NCI-H524 treated with DMSO at 0.1 percent for 48 hours (cell line): ENCODE results near the gene KAT6B.

Source experiments
- DNase-seq: peaks from one replicate; lab custom pipeline; 2025; lab: John Stamatoyannopoulos, UW

The KAT6B gene

GRCh38 chr10:74987339-74988053, 161.1 kb downstream of the KAT6B start:
- no peak for DNase-seq

GRCh38 chr10:74988054-74988775, 161.8 kb downstream of the KAT6B start:
- no peak for DNase-seq

GRCh38 chr10:74988832-74989561, 162.6 kb downstream of the KAT6B start:
- DNase-seq: no peak

DNA sequence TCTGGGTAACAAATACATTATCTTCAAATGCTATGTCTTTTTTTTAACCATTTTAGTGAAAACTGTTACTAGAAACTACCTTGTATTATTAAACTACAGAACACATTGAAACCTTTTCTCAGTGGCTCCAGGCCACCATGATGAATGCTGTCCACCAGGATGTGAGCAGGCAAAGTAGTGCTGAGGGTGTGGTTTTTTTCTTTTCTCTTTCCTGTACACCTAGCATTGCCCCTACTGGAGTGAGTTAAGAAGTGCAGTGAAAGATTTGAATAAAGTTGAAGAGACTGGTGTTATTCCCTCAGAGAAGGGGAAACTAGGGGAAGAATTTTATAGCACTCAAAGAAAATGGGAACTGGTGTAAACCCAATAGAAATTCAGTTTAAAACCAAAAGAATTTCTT, 165.0 kb downstream of the KAT6B start:
- no peak for DNase-seq

DNA sequence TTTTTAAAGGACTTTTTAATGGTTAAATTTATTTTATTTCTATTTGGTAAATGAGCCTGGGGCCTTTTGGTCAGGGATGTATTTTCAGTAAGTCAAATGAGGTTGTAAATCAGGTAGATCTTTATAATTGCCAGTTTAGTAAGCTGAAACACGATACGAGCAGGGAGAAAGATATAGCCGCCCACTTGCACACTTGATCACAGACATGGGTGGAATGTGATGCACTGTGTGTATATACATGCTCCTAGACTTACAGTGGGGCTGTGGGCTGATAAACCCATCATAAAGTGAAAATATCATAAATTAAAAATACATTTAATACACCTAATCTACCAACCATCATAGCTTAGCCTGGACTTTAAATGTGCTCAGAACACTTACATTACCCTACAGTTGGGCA, 165.7 kb downstream of the KAT6B start:
- no peak for DNase-seq

DNA sequence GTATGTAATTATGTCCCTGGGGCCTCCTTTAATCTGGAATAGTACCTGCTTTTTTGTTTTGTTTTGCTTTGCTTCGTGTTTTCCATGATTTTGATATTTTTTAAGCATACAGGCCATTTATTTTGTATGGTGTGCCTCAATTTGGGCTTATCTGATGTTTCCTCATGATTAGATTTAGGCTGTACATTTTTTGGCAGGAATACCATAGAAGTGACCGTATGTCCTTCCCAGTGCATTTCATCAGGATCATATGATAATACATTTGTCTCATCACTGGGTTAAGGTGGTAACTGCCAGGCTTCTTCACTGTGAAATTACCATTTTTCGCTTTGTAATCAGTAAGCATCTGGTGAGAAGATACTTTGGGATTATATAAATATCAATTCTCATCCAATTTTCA, 167.2 kb downstream of the KAT6B start:
- no peak for DNase-seq

DNA sequence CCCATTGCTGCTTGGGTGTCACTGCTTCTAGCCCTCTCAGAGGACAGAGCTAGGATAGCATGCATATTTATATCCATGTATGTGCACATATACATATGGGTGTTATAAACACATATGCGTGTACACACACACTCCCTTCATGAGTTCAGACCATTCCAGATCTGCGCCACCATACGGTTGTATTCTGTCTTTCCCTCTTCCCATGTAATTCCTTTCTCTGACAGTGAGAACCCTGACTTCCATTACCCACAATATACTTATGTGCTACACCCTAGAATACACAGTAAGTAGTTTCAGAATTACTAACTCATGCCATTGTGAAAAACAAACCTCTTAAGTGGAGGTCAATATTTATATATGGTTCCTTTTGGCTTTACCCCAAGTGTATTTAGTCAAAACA, 168.5 kb downstream of the KAT6B start:
- DNase-seq: no peak

- DNase-seq: no peak
Measured at GRCh38 chr10:74995806-74996205, 169.4 kb downstream of the KAT6B start.

DNA sequence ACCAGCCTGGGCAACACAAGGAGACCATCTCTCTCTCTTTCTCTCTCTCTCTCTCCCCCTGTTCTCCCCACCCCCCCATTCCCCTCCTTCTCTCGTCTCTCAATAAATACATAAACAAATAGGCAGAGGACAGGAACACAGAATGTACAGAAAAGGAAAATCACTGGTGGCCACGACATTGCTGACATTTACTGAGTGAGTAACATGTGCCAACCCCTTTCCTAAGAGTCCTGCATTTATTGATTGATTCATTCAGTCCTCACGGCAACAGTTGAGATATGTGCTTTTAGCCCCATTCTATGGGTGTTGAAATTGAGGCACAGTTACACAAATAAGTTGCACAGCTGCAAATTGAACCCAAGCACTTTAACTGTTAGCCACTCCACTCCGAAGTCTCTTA, 170.8 kb downstream of the KAT6B start:
- no peak for DNase-seq

DNA sequence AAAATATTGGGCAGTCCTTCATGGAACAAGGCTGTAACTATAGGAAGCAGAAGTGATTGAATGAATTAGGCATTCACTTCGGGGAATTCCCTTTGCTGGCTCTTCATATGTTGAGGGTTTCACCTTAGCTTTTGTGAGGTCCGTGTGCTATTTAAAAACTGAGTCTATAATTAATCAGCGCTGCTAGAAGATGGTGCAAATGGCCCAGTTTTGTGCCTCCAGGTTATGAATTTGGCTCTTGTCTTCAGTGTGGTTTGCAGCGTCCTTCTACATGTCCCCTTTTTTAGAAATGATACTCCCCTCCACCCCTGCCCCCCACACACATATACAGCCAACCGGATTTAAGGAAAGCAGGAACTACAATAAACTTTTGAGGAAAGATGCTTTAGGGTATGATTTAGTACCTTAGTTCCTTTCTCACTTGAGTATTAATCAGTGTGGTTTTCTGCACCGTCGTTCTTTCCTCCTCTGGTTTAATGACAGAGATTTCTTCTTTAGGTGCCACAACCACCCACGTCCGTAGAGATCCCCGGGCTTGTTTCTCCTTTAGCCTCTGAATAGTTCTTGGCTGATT, 174.4 kb downstream of the KAT6B start:
- DNase-seq: no peak

DNA sequence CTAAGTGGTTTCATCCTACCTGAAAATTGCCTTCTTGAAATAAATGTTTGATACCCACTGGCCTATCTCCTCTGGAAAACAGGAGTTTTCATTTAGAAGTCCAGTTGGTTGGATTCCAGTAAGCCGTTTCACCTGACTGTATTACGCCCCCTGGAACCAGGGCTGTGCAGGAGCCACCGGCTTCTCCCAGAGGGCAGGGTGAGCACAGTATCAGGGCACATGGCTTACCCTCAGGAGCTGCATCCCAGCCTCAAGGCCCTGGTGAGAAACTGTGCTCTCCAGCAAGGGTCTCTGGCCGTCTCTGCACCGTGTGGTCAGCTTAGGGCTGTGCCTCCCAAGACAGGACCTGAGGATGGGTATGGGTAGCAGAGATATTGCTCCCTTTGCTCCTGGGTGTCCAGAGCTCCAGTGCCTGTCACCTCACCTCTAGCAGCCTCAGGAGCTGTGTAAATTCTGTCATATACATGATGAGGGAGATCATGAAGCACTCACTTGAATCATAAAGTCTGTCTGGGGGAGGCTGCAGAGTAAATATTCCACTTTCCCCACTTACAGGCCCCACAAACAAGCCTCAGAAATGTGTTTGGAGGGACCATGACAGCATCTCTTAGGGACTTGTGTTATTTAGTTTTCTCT, 175.4 kb downstream of the KAT6B start:
- DNase-seq: no peak

GRCh38 chr10:75002351-75002725, 175.9 kb downstream of the KAT6B start:
- DNase-seq: no peak

- DNase-seq: no peak
Measured at GRCh38 chr10:75002967-75003594, 176.7 kb downstream of the KAT6B start.

- DNase-seq: no peak
Measured at GRCh38 chr10:75003891-75004290, 177.5 kb downstream of the KAT6B start.

- DNase-seq: no peak
Measured at GRCh38 chr10:75007646-75008045, 181.2 kb downstream of the KAT6B start.

- DNase-seq: no peak
Measured at GRCh38 chr10:75008952-75009351, 182.6 kb downstream of the KAT6B start.

- no peak for DNase-seq
Measured at GRCh38 chr10:75009426-75009825, 183.0 kb downstream of the KAT6B start.

DNA sequence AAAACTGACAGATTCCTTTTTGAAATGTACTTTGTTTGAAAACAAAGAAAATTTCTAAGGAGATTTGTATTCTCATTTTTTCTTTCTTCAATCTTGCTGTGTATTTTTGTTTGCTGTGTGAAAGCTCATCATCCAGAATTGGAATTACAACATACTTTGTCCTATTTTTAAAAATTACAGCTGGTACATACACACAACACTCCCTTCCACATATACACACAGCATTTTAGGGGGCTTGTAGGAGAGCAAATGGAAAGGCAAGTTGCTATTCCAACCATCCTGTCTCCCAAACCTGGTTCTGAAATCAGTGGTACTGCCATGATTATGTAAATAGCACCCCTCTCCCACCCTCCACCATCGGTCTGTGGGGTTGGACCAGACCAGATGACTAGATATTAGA, 184.0 kb downstream of the KAT6B start:
- no peak for DNase-seq

DNA sequence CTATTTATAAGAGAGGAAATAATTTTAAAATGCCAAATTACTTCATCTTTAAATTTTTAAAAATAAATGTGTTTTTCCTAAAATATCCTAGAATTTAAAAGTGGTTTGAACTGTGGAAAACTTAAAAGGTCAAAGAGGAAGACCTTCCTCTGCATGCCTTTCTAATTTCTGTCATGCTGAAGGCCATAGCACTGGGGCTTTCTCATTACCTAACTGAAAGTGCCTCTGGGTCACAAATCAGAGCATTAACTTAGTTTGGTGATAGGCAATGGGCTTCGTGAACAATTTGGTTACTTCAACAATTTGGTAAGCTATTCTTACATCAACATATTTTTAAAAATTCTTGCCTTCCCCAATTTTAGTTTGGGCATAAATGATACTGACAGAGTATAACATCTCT, 184.8 kb downstream of the KAT6B start:
- DNase-seq: no peak

DNA sequence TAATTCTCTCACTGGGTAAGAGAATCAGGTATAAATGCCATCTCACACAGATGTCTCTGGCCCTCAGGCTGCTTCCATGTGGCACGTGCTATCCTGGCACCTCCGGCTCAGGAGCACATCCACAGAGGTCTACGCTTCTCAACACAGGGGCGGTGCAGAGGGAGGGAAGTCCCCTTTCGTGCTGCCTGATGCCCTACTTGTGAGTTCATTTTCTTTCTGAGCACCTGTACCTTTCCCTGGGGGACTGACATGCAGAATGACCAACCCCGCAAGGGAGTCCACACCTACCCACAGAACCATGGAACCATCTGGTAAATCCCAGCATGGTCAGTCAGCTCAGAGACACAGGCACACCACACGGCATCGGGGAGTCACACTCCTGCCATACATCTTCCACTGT, 186.1 kb downstream of the KAT6B start:
- DNase-seq: no peak

DNA sequence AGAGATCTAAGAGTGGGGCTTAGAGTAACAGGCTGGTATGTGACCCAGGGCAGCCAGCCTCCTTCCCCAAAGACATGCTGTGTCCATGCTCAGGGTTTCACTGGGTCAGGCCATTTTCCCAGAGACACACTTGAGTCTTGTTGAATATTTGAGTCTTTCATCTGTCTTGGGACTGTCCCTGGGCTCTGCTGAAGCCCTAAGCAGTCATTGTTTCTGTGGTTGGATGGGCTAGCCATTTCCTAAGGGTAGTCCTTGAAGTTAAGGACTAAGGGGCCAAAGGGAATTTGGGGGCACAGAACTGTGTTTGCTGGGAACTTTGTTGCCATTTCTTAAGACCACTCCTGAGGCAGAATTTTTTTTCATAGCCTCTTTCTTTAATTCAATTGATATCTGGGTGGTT, 186.6 kb downstream of the KAT6B start:
- DNase-seq: no peak

- DNase-seq: no peak
Measured at GRCh38 chr10:75013522-75013921, 187.1 kb downstream of the KAT6B start.
